ENCODE data around the gene TBC1D2B.

GRCh38 chr15:77959432-77959879 lies 118.1 kb downstream of the TBC1D2B start:
- peak; percentile 79 to 91 (median 88) for TF ChIP-seq CTCF (IDR thresholded peaks at IDR 0.05)
- no peak for TF ChIP-seq POLR2A (IDR thresholded peaks at IDR 0.05)
- no peak for TF ChIP-seq EP300 (IDR thresholded peaks at IDR 0.05)
